Thyroid gland (tissue), 4 donors: ENCODE results near the gene EPB41L1. TPM values are rescaled to one million over a fixed set of nuclear protein-coding genes. Genes with fewer than 3 reads are reported as not detected.

Experiments
- DNase-seq, 2 donors: peaks; one replicate each; pipeline ENCODE4 v3.0.0-alpha.2; 2019
- H3K27ac ChIP-seq, 3 donors: fragments of 200-600 bp; sonication (generic); 1 replicate in 2 of 3; 2 replicates in 1 of 3; pipeline ENCODE4 v1.5.1; 2016 to 2019; ENCODE audit warnings: mild to moderate bottlenecking in 1 of 3, moderate library complexity in 1 of 3
- H3K27me3 ChIP-seq: fragments of 200-600 bp; sonication (generic); one replicate; pipeline ENCODE4 v1.5.1; 2019
- H3K36me3 ChIP-seq, 2 donors: fragments of 200-600 bp; sonication (generic); one replicate each; pipeline ENCODE4 v1.5.1; 2016 to 2019
- H3K4me1 ChIP-seq, 2 donors: fragments of 200-600 bp; sonication (generic); one replicate each; pipeline ENCODE4 v1.5.1; 2017 to 2019
- H3K4me3 ChIP-seq, 3 donors: fragments of 200-600 bp; sonication (generic); replicated peaks in 1 of 3; 1 replicate in 2 of 3; 2 replicates in 1 of 3; pipeline ENCODE4 v1.5.1; 2016; ENCODE audit warnings: mild to moderate bottlenecking in 1 of 3
- H3K9me3 ChIP-seq: fragments of 200-600 bp; sonication (generic); one replicate; pipeline ENCODE4 v1.5.1; 2017
- CTCF ChIP-seq, 6 experiments: fragments of 200-600 bp in 3 of 6; fragments of 450-650 bp in 3 of 6; sonication (generic) in 3 of 6; IDR thresholded peaks; one replicate each; pipeline ENCODE4 v1.5.1; 2016 to 2019; ENCODE audit warnings: antibody characterized with exemption in 6 of 6, mild to moderate bottlenecking in 2 of 6, inconsistent platforms in 1 of 6, moderate library complexity in 1 of 6
- POLR2A ChIP-seq, 2 donors: fragments of 450-650 bp; IDR thresholded peaks; one replicate each; pipeline ENCODE4 v1.6.1; 2017; ENCODE audit warnings: antibody characterized with exemption in 2 of 2, mild to moderate bottlenecking in 2 of 2, moderate library complexity in 1 of 2
- WGBS, 2 donors: methylation state at CpG; one replicate each; pipeline ENCODE4 v1.1.5; 2017; 5-methylcytosine and 5-hydroxymethylcytosine counted together
- intact Hi-C: fragments of 100-400 bp; cut with DNase I; formaldehyde crosslinking; loops from one replicate; pipeline ENCODE4 v1.15.1; 2023
- total RNA-seq, 4 donors: library from RNA; depleted of rRNA; stranded (reverse); fragments of >200 nt; gene quantifications; one replicate each; pipeline ENCODE4 v1.2.3, GENCODE V29; 2016

Gene EPB41L1
- total RNA-seq, 4 donors from 2014 or later, result 15.4 to 75.2 (median 42.3) TPM

DNA sequence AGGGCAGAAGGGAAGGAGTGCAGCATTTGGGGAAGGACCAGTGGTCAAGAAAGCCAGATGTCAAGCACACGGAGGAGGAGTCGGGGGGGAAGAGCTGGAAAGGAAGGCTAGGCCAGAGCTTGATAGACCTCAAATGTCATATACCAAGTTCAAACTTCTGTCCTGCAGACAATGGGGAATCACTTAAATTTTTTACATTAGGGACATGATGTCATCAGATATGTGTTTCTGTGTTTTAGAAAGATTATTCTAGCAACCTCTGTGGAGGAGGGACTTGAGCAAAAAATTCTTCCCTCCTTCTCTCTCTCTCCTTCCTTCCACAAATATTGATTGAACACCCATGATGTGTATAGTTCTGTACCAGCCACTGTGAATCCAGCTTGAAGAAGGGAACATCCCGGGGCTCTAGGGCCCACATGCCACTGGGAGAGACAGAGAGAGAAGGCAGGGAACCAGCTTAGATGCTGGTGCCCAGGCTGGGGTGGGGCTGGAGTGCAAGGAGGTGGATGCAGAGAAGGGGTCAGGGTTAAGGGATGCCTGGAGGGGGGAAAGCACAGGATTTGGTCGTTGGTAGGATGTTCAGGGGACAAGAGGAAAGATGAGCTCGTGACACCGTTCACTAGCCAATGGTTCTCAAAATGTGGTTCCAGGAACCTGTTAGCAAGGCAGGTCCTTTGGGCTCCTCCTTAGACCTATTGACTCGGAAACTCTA lies 61.9 kb downstream of the EPB41L1 start:
- Histone ChIP-seq H3K27ac (no peak overlapping the region), H3K9me3 (no peaks in the 10 kb centered on the region), H3K4me3 (no peak overlapping the region), H3K4me1 (no peaks in the 10 kb centered on the region), H3K27me3 (no peaks in the 10 kb centered on the region), H3K36me3 (peaks cover 6 to 9% of the 10 kb centered on the region in 2 donors)
- no peak for DNase-seq
- TF ChIP-seq POLR2A (IDR thresholded peaks at IDR 0.05) (no peak), CTCF (IDR thresholded peaks at IDR 0.05) (no peak)
- intact Hi-C loops, result no loop called here
- WGBS, 2 donors, result 69 to 77% methylated on average over 7 of the region's 7 CpGs

DNA sequence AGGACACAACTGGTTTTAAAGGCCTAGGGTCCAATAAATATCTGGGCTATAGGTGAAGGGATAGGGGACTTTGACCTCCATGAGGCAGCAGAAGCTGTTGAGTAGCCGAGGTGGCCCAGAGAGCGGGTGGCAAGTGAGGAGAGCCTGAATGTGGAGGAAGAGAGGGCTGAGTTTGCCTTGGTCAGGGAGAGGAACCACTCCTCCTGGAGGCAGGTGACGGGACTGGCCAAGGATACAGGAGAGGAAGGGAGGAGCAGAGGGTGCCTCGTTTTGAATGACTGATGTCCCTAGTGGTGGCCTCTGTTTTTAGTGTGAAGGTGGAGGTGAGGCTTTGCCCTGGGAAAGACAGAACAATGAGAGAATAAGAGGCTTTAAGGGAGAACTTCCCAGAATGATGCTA lies 62.7 kb downstream of the EPB41L1 start:
- intact Hi-C loops, result no loop called here
- Histone ChIP-seq H3K27me3 (no peaks in the 10 kb centered on the region), H3K4me1 (no peaks in the 10 kb centered on the region), H3K9me3 (no peaks in the 10 kb centered on the region), H3K27ac (no peak overlapping the region), H3K36me3 (peaks cover 5 to 9% of the 10 kb centered on the region in 2 donors), H3K4me3 (no peak overlapping the region)
- TF ChIP-seq CTCF (IDR thresholded peaks at IDR 0.05) (no peak), POLR2A (IDR thresholded peaks at IDR 0.05) (no peak)
- WGBS, 2 donors, result 69 to 73% methylated on average over 4 of the region's 4 CpGs
- no peak for DNase-seq

- Histone ChIP-seq H3K4me1 (no peaks in the 10 kb centered on the region), H3K27me3 (no peaks in the 10 kb centered on the region), H3K27ac (no peak overlapping the region), H3K36me3 (peaks cover 0 to 9% of the 10 kb centered on the region in 2 donors), H3K9me3 (no peaks in the 10 kb centered on the region), H3K4me3 (no peak overlapping the region)
- WGBS, 2 donors, result 85 to 86% methylated on average over 14 to 16 of the region's 16 CpGs
- intact Hi-C loops, result no loop called here
- DNase-seq, result no peak
- no peak for TF ChIP-seq CTCF (IDR thresholded peaks at IDR 0.05)
- no peak for TF ChIP-seq POLR2A (IDR thresholded peaks at IDR 0.05)
These were observed 64.0 kb downstream of the EPB41L1 start for GRCh38 chr20:36218380-36219064.

- no peak overlapping the region for H3K4me3 ChIP-seq
- TF ChIP-seq CTCF (IDR thresholded peaks at IDR 0.05) (no peak), POLR2A (IDR thresholded peaks at IDR 0.05) (no peak)
- H3K27me3 ChIP-seq, result no peaks in the 10 kb centered on the region
- no peaks in the 10 kb centered on the region for H3K9me3 ChIP-seq
- DNase-seq, result no peak
- 93 to 94% methylated on average over 17 of the region's 17 CpGs for WGBS, 2 donors
- H3K27ac ChIP-seq, result no peak overlapping the region
- H3K36me3 ChIP-seq, result peaks cover 0 to 9% of the 10 kb centered on the region in 2 donors
- H3K4me1 ChIP-seq, result no peaks in the 10 kb centered on the region
- intact Hi-C loops, result no loop called here
These were observed 65.2 kb downstream of the EPB41L1 start for GRCh38 chr20:36219671-36220220.

DNA sequence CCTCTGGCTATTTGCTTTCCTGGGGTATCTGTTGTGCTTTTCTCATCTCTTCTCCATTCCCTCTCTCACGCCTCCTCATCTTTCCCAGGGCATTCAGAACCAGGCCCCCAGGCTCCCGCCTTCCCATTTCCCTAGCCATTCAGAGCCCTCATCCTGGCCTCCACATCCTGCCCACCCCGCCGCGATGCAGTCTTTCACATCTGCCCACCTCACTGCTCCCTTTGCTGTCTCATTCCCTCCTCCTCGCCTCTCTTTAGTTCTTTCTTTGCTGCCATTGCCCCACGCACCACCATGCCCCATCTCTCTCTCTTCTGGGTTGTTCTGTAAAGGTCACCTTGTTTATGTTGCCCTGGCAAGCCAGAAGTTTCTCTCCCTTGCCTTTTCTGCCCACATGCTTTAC lies 71.1 kb downstream of the EPB41L1 start:
- no peak for DNase-seq
- H3K4me3 ChIP-seq, result no peak overlapping the region
- H3K4me1 ChIP-seq, result no peaks in the 10 kb centered on the region
- H3K9me3 ChIP-seq, result no peaks in the 10 kb centered on the region
- 87 to 88% methylated on average over 7 of the region's 7 CpGs for WGBS, 2 donors
- TF ChIP-seq CTCF (IDR thresholded peaks at IDR 0.05) (no peak), POLR2A (IDR thresholded peaks at IDR 0.05) (no peak)
- H3K27me3 ChIP-seq, result no peaks in the 10 kb centered on the region
- intact Hi-C loops, result no loop called here
- H3K36me3 ChIP-seq, result no peaks in the 10 kb centered on the region
- no peak overlapping the region for H3K27ac ChIP-seq
